ENCODE measurements around the gene NPAS2. TPM values are rescaled to one million over a fixed set of nuclear protein-coding genes. Genes with fewer than 3 reads are reported as not detected.

NPAS2 gene
- total RNA-seq, 1 donor from 2014 or later: 39.4 TPM

DNA sequence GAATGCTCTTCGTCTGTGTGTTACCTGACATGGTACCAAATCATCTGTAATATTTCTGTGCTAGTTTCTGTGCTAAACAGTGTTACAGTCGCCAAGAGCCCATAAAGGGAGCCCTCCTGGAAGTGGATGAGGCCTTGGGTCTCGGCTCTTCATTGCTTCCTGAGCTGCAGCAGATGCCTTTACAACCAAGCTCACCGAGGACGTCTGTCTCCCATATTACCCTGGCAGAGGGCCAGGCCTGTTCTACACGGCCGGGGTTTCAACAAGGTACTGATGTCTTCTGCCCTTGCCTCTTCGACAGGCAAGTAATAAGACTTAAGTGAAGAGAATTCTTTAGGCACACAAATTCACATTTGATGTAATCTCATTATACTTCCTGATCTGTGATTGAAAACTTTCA lies 199.0 kb downstream of the NPAS2 start:
- Histone ChIP-seq H3F3A (ENCODE audit: low read depth) (peaks cover 3% of the 10 kb centered on the region), H3K36me3 (peaks cover 3% of the 10 kb centered on the region), H3K4me2 (no peak overlapping the region), H3K4me3 (no peak overlapping the region), H3K79me2 (ENCODE audit: low read depth) (peaks cover 5% of the 10 kb centered on the region), H4K20me1 (ENCODE audit: low read depth) (no peaks in the 10 kb centered on the region), H3K4me1 (no peaks in the 10 kb centered on the region), H3K9ac (no peak overlapping the region), H2AFZ (replicated peaks) (no peak overlapping the region), H3K9me3 (ENCODE audit: low read depth) (no peaks in the 10 kb centered on the region), H3K27me3 (no peaks in the 10 kb centered on the region), H3K27ac (no peak overlapping the region)
- TF ChIP-seq EZH2 (IDR thresholded peaks at IDR 0.05): no peak
- TF ChIP-seq CTCF (IDR thresholded peaks at IDR 0.05): no peak
- no peak for TF ChIP-seq EZH2phosphoT487 (IDR thresholded peaks at IDR 0.05)
- peaks cover 6% of the 10 kb centered on the region for H3K9me3 Mint-ChIP-seq
- H3K4me3 Mint-ChIP-seq: no peak overlapping the region
- H3K27ac Mint-ChIP-seq: no peak overlapping the region
- H3K27me3 Mint-ChIP-seq (ENCODE audit: insufficient read depth, low read depth): peaks cover 2% of the 10 kb centered on the region
- DNase-seq (ENCODE audit: low spot score): no peak
- peaks cover 45% of the 10 kb centered on the region for H3K36me3 Mint-ChIP-seq
- H3K4me1 Mint-ChIP-seq: no peaks in the 10 kb centered on the region

DNA sequence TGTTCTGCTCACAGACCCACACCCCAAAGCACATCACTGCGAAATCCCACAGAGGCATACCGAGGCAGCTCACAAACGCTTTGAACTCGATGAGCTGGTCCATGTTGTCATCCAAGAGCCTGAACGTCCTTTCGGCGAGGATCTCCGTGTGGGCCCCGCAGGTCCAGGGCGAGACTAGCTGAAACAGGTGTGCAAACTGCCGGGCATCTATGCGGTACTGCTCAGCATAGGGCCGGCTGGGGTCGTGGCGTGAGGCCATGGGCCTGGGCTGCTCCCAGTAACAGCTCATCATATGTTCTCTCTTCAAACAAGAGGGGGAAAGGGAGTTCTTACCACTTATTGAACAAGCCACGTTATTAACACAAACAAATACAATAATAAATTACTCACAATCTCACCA lies 202.3 kb downstream of the NPAS2 start:
- no peak overlapping the region for H3K27ac Mint-ChIP-seq

DNA sequence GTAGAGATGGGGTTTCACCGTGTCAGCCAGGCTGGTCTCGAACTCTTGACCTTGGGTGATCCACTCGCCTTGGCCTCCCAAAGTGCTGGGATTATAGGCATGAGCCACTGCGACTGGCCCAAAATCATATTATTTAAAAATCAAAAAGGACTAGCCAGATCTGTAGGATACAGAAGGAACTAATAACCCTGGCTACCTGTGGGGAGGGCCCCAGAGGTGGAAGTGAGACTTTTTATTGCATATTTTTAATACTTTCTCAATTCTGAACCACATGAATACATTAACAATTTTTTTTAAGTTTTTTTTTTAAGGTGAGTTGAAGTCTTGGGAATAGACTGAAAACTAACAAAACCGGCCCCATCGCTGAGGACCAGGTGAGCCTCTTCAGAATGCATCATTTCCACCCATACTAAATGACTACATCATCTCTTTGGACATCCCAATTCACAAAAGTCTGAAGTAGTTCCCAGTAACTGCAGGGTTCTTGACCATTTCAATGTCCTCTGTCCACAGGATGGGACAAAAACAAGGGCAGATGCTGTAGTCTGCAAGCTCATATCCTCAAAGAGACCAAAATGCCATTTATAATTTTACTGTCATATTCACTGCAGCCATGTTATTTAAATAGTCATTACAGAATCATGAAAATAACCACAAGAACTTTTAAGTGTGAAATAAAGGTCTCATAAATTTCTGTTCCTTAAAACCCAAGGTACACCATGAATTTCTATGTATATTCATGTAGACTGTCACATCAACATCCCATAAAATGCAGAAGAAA lies 203.6 kb downstream of the NPAS2 start:
- H3K9me3 ChIP-seq (ENCODE audit: low read depth): no peaks in the 10 kb centered on the region
- H3K27me3 ChIP-seq: no peaks in the 10 kb centered on the region
- TF ChIP-seq EZH2phosphoT487 (IDR thresholded peaks at IDR 0.05) (no peak), CTCF (IDR thresholded peaks at IDR 0.05) (no peak), EZH2 (IDR thresholded peaks at IDR 0.05) (no peak)
- no peak overlapping the region for H3K4me3 ChIP-seq
- H3K9ac ChIP-seq: no peak overlapping the region
- H3K79me2 ChIP-seq (ENCODE audit: low read depth): no peaks in the 10 kb centered on the region
- H3K36me3 Mint-ChIP-seq: peaks cover 36% of the 10 kb centered on the region
- H3K27me3 Mint-ChIP-seq (ENCODE audit: insufficient read depth, low read depth): peaks cover 2% of the 10 kb centered on the region
- peaks cover 8% of the 10 kb centered on the region for H3K4me1 Mint-ChIP-seq
- no peak overlapping the region for H3K27ac Mint-ChIP-seq
- no peaks in the 10 kb centered on the region for H3K9me3 Mint-ChIP-seq
- H3K27ac ChIP-seq: no peak overlapping the region
- H4K20me1 ChIP-seq (ENCODE audit: low read depth): no peaks in the 10 kb centered on the region
- H2AFZ ChIP-seq (replicated peaks): no peak overlapping the region
- H3K4me2 ChIP-seq: no peak overlapping the region
- H3K4me3 Mint-ChIP-seq: no peak overlapping the region
- no peak for DNase-seq (ENCODE audit: low spot score)
- H3K4me1 ChIP-seq: peaks cover 17% of the 10 kb centered on the region
- H3F3A ChIP-seq (ENCODE audit: low read depth): peaks cover 12% of the 10 kb centered on the region
- no peaks in the 10 kb centered on the region for H3K36me3 ChIP-seq

More for the DNA sequence above, 202.3 kb downstream of the NPAS2 start:
- Histone ChIP-seq H2AFZ (replicated peaks) (no peak overlapping the region), H3K4me2 (no peak overlapping the region), H3K4me3 (no peak overlapping the region), H3K9ac (no peak overlapping the region), H4K20me1 (ENCODE audit: low read depth) (no peaks in the 10 kb centered on the region), H3K27ac (no peak overlapping the region), H3K36me3 (no peaks in the 10 kb centered on the region), H3K27me3 (no peaks in the 10 kb centered on the region), H3F3A (ENCODE audit: low read depth) (peaks cover 12% of the 10 kb centered on the region), H3K9me3 (ENCODE audit: low read depth) (no peaks in the 10 kb centered on the region), H3K4me1 (peaks cover 17% of the 10 kb centered on the region), H3K79me2 (ENCODE audit: low read depth) (no peaks in the 10 kb centered on the region)
- H3K4me3 Mint-ChIP-seq: no peak overlapping the region
- peaks cover 40% of the 10 kb centered on the region for H3K36me3 Mint-ChIP-seq
- H3K27me3 Mint-ChIP-seq (ENCODE audit: insufficient read depth, low read depth): peaks cover 2% of the 10 kb centered on the region
- TF ChIP-seq CTCF (IDR thresholded peaks at IDR 0.05): no peak
- TF ChIP-seq EZH2 (IDR thresholded peaks at IDR 0.05): no peak
- no peak for TF ChIP-seq EZH2phosphoT487 (IDR thresholded peaks at IDR 0.05)
- H3K9me3 Mint-ChIP-seq: no peaks in the 10 kb centered on the region
- peaks cover 8% of the 10 kb centered on the region for H3K4me1 Mint-ChIP-seq
- DNase-seq (ENCODE audit: low spot score): no peak
